GM21390 (cell line): ENCODE data around the gene PGLYRP4.
"Not testable (repeated sequence)": the region's sequence is repeated elsewhere in the genome, so short reads cannot be mapped to it uniquely, and the experiment has no call there.

Experiments used
- ATAC-seq: cut with Tn5 transposase; IDR thresholded peaks from one replicate; pipeline ENCODE4 v1.9.1; 2021; ENCODE audit not compliant: unreplicated experiment

PGLYRP4 gene

DNA sequence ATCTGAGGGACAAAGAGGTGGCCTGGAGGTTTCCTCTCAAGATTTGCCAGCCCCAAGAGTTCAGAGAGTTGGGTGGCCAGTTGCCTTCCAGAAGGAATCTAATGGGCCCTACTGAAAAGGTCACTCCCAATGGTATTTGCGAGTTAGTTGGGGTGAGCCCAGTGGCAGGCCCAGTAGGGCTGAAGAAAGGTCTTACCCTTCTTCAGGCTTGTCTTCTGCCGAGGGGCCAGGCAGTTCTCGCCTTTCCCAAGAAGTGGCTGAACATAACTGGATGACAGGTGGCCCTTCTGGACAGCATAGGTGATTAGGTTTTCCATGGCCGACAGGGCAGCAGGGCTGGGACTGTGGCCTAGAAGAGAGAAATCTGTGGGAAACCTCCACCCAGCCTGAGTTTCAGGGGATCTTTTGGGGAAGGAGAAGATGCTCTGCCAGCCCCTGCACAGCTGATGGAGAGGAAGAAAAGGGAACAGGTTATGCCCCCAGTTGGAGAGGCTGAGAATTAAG lies 7.2 kb downstream of the PGLYRP4 start:
- ATAC-seq: no peak

DNA sequence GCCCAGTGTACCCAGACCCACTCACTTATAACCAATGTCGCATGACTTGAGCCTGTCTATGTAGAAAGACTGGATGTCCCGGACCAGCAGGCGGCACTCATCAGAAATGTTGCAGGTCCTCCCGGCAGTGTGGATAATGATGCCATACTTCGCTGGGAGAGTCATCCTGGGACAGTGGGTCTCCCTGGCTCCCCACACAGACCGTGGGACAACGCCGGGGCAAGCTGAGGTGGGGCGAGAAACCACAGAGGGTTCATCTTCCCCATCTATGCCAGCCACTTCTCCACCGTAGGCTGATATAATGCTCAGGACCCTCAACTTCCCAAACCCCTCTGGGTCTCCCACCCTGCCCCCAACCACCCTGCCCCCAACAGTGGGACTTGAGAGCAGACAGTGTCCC lies 8.3 kb downstream of the PGLYRP4 start:
- no peak for ATAC-seq

DNA sequence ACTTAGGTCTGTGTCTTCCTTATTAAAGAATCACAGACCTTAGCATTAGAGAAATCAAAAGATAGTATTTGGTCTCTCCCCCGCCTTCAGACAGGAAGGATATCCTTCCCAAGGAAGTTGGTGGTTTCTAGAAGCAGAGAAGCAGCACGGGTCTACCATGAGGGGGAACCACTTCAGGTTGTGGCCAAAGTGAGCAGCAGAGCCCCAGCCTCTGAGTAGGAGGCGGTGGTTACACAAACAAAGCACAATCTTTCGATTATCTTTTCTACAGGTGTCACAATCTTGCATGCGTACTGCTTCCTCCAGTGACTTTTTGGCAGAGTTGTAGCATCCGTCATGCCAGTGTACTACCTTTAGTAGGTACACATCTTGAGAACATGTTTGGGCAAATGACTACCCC lies 8.8 kb downstream of the PGLYRP4 start:
- ATAC-seq: no peak

DNA sequence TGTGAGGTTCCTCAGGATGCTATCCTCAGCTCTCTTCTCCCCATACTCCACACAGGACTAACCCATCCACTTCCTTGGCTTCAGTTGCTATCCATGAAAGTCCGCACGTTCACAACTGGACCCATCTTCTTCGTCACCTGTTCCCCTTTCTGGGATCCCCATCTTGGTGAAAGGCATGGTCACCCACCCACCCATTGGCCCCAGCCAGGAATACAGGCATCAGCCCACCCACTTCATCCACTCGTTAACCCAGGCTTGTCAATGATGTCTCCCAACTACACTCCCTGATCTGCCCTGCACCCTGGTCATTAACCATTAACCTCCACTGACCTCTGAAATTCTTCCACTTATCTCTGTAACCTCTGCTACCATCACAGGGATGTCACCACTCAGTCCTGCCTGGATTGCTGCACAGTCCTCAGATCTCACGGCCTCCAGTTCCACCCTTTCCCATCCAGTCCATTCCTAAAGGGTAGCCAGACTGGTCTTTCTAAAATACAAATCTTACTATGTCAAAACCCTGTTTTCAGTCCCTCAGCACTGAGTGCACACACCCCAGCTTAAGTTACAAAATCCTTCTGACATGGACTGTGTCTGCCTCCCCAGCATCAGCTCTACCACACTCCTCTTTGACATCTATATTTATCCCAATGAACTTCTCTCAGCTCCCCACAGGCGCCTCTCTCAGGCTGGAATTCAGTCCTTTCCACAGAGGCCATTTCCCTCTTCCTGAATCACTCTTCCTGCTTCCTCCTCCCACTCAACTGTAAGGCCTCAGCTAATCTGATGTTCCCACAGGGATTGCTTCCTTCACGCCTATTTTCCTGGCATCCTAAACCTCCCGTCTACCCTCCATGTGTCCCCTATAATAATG lies 10.4 kb downstream of the PGLYRP4 start:
- ATAC-seq: no peak

DNA sequence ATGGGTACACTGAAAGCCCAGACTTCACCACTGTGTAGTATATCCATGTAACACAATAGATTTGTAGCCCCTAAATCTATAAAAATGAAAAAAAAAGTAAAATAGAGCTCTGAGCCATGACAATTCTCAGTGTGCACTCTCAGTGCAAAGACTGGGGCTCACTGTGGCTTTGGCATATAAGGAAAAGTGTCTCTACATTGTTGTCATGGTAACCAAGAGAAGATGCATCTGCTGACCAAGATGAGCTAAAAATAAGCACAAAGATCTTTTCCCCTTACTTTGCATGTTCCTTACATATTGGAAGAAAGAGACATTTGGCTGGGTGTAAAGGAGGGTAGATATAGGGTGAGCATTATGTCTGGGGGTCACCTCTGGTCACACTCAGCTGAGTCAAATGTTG lies 12.0 kb downstream of the PGLYRP4 start:
- no peak for ATAC-seq

DNA sequence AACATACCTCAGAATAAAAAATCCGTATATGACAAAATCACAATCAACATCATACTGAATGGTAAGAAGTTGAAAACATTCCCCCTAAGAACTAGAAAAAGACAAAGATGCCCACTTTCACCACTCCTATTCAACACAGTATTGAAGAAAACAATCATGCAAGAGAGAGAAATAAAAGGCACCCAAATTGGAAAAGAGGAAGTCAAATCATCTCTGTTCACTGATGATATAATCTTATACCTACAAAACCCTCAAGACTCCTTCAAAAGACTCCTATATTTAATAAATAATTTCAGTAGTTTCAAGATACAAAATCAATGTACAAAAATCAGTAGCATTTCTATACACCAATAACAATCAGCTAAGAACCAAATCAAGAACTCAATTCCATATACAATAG lies 14.7 kb downstream of the PGLYRP4 start:
- ATAC-seq: no peak

DNA sequence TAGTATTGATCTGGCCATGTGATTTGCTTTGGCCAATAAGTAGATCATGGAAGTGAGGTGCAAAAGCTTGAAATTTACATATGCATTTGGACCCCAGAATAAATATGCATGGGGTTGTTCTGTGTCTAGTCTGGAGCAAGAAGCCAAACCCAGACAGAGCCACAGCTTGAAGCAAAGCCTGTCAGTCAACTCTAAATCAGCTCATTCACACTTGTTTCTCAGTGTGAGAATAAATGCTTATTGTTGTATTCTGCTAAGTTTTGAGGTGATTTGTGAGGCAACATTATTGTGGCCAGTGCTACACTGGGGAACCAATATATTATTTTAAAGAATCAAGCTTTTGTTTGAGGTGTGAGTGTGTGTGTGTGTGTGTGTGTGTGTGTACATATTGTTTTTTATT lies 23.7 kb downstream of the PGLYRP4 start:
- no peak for ATAC-seq

DNA sequence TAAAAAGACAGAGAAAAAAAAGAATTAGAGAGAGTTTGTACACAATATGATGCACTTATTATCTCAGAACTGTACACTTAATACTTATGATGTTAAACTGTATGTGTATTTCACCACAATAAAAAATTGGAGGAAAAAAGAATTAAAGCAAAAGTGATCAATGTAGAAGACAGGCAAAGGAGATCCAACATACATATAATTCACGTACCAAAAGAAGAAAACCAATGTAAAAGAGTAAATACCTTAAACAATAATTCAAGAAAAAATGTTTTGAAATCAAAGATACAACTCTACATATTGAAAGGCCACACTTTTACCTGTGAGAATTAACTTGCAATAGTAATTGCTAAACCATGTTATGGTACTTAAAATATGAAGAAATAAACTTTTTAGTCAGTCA lies 26.1 kb downstream of the PGLYRP4 start:
- no peak for ATAC-seq

DNA sequence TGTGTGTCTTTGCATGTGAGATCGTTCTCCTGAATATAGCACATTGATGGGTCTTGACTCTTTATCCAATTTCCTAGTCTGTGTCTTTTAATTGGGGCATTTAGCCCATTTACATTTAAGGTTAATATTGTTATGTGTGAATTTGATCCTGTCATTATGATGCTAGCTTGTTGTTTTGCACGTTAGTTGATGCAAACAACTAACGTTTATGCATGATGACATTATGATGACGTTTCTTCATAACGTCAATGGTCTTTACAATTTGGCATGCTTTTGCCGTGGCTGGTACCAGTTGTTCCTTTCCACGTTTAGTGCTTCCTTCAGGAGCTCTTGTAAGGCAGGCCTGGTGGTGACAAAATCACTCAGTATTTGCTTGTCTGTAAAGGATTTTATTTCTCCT lies 30.5 kb downstream of the PGLYRP4 start:
- not testable (repeated sequence) for ATAC-seq

DNA sequence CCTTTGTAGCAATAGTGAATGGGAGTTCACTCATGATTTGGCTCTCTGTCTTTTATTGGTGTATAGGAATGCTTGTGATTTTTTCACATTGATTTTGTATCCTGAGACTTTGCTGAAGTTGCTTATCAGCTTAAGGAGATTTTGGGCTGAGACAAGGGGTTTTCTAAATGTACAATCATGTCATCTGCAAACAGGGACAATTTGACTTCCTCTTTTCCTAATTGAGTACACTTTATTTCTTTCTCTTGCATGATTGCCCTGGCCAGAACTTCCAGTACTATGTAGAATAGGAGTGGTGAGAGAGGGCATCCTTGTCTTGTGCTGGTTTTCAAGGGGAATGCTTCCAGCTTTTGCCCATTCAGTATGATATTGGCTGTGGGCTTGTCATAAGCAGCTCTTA lies 32.6 kb downstream of the PGLYRP4 start:
- ATAC-seq: not testable (repeated sequence)

DNA sequence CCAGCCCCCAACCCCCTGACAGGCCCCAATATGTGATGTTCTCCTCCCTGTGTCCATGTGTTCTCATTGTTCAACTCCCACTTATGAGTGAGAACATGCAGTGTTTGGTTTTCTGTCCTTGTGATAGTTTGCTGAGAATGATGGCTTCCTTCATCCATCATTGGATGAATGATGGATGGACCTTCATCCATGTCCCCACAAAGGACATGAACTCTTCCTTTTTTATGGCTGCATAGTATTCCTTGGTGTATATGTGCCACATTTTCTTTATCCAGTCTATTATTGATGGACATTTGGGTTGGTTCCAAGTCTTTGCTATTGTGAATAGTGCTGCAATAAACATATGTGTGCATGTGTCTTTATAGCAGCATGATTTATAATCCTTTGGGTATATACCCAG lies 34.3 kb downstream of the PGLYRP4 start:
- ATAC-seq: not testable (repeated sequence)

DNA sequence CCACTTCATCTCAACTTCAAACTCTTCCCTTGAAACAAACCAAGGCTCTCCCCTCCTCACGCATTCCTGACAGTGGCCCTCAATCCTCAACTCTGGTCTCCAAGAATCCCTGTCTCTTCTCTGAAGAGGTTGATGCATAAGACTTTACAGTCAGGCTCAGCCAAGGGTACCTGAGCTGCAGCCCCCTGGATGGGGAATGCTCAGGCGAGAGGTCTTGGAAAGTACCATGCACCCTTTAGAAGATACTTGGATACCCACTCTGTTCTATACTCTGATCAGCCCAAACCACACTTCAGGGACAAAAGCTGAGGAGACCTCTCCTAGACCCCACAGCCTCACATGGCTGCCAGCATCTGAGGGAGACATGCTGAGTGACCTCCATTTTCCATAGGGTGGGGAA lies 35.4 kb downstream of the PGLYRP4 start:
- no peak for ATAC-seq

DNA sequence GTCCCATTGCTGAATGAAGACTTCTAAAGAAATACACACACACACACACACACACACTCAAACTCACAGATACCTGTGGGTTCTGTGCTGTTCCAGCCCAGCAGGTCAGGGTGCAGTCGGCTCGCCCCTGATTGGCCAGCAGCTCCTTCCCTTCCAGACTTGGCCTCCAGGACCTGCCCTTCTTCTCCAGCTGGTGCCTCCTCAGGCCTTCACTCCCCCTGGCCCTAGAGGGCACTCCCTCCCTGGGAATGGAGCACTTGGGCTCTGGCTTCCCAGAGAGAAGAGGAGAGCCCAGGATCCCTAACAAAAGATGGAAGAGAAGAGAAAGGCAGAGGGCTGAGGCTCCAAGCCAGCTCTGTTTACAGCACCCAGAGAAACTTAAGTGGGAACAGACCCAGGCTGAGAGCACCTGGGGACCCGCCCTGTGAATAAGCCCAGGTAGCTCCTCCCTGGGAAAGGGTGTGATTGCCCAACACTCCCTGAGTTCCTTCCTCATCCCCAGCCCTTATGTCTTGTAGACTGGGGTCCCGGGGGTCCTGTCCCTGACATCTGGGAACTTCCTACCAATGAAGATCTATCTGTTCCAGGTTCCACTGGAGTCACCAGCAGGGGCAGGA lies 36.0 kb downstream of the PGLYRP4 start, which contains the start of gene PGLYRP3:
TSS of gene PGLYRP3 (minus strand) at position 383 of the 617 bp plus-strand sequence. CDS start 2,287 bp downstream, outside the sequence.
- no peak for ATAC-seq

DNA sequence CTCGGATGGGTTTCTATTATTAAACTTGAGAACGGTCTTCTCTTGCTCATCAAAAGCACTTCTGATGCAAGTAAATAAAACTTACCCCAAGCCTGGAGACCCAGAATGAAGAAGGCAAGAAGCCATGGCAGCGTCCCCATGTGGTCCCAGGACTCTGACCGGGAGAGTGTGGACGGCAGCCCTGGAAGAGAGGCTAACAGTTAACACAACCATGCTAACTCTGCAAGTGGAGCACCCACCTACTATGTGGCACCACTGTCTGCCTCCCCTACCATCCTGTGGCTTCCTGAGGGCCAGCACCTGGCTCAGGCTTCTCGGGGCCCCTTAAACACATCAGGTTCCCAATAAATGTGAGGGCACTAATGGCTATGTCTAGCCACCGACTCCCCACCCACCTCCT lies 38.1 kb downstream of the PGLYRP4 start:
- ATAC-seq: no peak

DNA sequence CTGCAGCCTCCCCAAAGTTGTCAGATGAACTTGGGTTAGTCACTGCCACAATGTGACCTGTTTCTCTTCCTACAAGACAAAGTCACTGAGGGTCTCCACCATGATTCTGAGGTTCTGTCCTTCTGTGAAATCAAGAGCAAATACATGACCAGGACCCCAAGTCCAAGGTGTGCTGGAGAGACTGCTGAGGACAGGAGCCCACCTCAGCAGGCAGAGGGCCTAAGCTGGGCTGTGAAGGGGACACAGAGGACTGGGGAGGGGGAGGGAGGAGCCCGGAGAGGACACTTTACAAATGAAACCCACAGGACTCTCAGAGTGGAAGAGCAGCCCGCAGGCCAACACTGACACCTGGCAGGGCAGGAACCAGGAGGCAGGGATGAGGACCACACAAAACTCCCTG lies 39.2 kb downstream of the PGLYRP4 start:
- ATAC-seq: no peak

DNA sequence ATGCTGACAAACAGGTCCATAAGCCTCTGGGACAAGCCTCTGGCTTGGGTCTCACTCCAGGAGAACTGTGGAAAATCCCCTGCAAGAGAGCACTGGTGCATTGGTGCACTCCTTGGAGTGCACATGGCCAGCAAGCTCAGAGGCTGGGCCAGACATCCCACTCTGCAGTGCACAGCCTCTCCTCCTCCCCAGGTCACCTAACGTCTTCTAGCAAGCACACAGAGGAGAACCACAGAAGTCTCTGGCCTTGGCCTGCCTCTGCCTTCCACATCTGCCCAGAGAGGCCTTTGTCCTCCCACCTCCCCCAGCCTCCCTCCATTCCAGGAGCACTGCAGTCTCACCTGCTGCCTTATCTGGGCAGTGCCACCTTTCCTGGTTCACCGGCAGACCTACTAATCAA lies 40.1 kb downstream of the PGLYRP4 start:
- ATAC-seq: no peak

DNA sequence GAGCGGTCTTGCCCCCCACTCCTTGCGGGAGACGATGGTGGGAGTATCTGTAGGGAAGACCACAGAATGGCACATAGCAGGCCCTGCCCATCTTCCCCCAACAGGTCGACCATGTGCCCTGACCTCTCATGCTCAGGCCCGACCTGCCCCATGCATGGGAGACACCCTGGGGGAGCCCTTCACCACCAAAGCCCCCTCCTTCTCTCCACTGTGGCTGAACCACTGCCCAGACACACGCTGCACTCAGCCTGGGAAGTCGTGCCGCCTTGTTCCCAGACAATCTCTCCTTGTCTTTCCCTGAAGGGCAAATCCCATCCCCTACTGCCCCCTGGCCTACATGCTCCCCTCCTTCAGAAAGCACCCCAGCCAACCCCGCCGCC lies 41.4 kb downstream of the PGLYRP4 start:
- no peak for ATAC-seq

DNA sequence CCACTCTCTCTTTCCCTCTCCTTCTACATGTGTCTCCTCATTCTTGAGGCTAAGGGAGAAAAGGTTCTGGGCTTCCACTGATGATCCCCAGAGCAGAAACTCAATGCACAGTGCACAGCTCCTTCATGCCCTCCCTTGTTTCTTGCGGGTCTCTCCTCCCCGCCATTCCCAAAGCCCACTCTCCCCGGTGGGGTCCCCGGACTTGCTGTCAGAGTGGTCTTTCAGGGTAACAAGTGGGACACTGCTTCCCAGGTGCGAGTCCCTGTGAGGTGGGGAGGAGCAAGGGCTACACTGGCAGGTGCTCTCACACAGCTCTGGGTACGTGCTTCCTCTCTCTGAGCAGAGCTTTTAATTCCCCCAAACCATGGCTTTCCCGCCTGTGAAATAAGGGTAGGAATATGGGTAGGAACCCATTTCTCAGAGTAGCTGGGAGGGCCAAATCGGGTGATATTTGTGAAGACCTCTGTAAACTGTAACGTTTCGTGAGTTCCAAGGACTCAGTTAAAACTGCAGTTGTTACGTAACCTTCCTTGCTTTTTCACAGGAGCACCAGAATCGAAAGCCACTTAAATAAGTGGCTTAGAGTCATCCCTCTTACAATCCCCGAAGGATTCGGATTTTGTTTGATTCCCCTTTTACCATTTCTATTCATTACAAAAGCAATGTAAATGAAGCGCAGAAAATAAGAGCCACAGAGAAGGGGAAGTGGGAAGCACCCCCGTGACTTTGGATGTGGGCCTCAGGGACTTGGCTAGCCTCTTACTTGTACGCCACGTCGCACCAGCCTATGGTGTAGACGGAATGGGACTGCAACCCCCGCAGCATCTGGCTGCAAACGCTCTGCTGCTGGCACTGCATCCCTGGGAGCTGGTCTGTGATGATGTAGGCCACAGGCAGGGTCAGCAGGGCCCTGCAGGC lies 42.1 kb downstream of the PGLYRP4 start:
- no peak for ATAC-seq

DNA sequence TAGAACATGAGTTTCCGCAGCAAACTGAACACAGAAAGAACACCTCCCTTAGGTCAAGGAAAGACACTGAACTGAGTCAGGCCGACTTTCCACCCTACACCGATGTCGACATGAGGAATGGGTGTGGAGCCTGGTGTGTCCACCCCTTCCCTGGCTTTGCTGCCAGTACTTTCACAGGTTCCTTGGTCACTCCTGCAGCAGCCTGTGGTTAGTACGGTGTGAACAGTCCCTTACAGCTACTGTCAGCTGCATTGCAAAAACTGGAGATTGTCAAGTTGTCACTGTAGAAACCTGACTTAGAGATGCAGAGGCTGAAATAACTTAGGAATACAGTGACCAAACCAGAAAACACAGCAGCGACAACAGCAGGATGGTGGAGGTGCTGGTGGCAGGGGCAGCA lies 43.0 kb downstream of the PGLYRP4 start:
- ATAC-seq: no peak

DNA sequence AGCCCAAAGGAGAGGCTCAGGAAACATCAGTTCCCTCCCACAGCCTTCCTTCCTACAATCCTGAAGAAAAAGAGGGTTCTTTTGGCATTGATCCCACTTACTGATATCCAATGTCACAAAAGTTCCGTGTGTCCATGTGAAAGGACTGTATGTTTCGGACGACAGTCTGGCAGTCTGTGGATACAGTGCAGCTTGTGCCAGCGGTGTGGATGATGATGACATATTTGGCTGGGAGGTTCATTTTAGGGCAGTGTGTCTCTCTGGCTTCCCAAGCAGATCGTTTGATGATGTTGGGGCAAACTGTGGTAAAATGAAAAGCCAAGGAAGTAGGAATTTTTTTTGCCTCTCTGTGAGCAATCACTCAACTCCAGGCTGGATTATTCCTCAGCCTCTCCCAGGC lies 46.3 kb downstream of the PGLYRP4 start:
- no peak for ATAC-seq

DNA sequence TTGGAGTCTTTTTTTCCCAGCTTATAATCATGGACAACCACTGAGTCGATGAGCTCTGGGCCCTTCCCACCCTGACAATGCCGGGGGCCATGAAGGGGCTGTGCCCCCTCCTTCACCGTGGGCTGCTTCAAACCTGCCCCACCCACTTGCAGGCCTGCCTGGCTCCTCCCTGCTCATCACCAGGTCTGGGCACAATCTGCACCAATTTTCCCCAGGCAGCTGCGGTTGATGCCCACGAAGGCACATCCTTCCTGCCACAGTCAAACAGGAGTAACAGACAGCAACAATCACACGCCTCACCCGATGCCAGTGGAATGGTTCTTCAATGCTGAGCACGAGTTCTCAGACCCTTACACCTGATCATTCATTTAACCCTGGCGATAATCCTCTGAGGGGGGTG lies 54.8 kb downstream of the PGLYRP4 start:
- ATAC-seq: no peak

DNA sequence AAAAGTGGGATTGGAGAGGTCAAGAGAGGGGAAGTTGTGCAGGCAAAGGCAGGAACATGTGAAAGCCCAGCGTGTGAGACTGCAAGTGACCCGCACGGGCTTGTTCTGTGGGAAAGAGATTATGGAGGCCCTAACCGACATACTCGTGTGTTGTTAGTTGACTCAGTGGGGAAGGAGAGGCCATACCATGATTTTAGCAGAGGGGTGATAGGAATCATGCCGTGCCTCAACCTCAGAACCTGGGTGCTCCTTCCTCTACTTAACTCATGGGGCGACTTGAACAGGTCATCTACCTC lies 55.2 kb downstream of the PGLYRP4 start:
- ATAC-seq: no peak
